Measurements from ENCODE around the gene TMEM117.

DNA sequence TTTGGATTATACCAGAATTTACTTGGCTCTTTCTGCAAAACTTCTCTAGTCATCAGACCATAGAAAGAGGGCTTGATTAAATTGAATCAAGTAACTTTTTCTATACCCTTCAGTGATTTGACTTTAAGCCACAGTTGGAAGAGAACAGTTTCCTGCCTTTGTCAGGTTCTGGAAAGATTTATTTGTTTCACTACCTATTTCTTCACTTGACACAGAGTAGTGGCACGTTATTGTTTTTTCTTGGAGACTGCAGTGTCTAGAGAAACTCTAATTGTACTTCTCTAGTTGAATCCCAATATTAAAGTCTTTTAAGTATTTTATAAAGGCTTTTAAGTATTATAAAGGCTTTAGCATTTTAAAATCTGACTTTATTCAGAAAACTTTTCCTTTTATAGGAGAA is 138.1 kb downstream of the TMEM117 start:
- TF ChIP-seq, protein P1, sequence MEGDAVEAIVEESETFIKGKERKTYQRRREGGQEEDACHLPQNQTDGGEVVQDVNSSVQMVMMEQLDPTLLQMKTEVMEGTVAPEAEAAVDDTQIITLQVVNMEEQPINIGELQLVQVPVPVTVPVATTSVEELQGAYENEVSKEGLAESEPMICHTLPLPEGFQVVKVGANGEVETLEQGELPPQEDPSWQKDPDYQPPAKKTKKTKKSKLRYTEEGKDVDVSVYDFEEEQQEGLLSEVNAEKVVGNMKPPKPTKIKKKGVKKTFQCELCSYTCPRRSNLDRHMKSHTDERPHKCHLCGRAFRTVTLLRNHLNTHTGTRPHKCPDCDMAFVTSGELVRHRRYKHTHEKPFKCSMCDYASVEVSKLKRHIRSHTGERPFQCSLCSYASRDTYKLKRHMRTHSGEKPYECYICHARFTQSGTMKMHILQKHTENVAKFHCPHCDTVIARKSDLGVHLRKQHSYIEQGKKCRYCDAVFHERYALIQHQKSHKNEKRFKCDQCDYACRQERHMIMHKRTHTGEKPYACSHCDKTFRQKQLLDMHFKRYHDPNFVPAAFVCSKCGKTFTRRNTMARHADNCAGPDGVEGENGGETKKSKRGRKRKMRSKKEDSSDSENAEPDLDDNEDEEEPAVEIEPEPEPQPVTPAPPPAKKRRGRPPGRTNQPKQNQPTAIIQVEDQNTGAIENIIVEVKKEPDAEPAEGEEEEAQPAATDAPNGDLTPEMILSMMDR (IDR thresholded peaks at IDR 0.05 in 2 of 3, conservative IDR thresholded peaks at IDR 0.05 in 1 of 3; ENCODE audit: control insufficient read depth in 2 of 3, extremely low read depth in 1 of 3, insufficient read depth in 1 of 3, low read depth in 3 of 3, low read length in 3 of 3), result no peak
- TF ChIP-seq, protein P2, sequence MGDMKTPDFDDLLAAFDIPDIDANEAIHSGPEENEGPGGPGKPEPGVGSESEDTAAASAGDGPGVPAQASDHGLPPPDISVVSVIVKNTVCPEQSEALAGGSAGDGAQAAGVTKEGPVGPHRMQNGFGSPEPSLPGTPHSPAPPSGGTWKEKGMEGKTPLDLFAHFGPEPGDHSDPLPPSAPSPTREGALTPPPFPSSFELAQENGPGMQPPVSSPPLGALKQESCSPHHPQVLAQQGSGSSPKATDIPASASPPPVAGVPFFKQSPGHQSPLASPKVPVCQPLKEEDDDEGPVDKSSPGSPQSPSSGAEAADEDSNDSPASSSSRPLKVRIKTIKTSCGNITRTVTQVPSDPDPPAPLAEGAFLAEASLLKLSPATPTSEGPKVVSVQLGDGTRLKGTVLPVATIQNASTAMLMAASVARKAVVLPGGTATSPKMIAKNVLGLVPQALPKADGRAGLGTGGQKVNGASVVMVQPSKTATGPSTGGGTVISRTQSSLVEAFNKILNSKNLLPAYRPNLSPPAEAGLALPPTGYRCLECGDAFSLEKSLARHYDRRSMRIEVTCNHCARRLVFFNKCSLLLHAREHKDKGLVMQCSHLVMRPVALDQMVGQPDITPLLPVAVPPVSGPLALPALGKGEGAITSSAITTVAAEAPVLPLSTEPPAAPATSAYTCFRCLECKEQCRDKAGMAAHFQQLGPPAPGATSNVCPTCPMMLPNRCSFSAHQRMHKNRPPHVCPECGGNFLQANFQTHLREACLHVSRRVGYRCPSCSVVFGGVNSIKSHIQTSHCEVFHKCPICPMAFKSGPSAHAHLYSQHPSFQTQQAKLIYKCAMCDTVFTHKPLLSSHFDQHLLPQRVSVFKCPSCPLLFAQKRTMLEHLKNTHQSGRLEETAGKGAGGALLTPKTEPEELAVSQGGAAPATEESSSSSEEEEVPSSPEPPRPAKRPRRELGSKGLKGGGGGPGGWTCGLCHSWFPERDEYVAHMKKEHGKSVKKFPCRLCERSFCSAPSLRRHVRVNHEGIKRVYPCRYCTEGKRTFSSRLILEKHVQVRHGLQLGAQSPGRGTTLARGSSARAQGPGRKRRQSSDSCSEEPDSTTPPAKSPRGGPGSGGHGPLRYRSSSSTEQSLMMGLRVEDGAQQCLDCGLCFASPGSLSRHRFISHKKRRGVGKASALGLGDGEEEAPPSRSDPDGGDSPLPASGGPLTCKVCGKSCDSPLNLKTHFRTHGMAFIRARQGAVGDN (IDR thresholded peaks at IDR 0.05), result no peak
- TF ChIP-seq RFX5 (IDR thresholded peaks at IDR 0.05; ENCODE audit: low read depth, low read length) (no peak), ETV6 (conservative IDR thresholded peaks at IDR 0.05 in 1 of 2, IDR thresholded peaks at IDR 0.05 in 1 of 2; ENCODE audit: borderline replicate concordance in 1 of 2, low read depth in 1 of 2) (no peak), EGR1 (IDR thresholded peaks at IDR 0.05; ENCODE audit: borderline replicate concordance in 1 of 2, low read depth in 2 of 2, low read length in 2 of 2) (no peak), POLR2A (IDR thresholded peaks at IDR 0.05; ENCODE audit: low read depth, low read length) (no peak), CBFB (IDR thresholded peaks at IDR 0.05; ENCODE audit: low read depth) (no peak), KDM1A (IDR thresholded peaks at IDR 0.05; ENCODE audit: borderline replicate concordance) (no peak), MEF2A (IDR thresholded peaks at IDR 0.05; ENCODE audit: insufficient read depth, low read depth, low read length) (no peak), SIN3A (IDR thresholded peaks at IDR 0.05; ENCODE audit: low read depth, low read length) (no peak), ESRRA (IDR thresholded peaks at IDR 0.05; ENCODE audit: low read length) (no peak)
- TF ChIP-seq, protein P3, sequence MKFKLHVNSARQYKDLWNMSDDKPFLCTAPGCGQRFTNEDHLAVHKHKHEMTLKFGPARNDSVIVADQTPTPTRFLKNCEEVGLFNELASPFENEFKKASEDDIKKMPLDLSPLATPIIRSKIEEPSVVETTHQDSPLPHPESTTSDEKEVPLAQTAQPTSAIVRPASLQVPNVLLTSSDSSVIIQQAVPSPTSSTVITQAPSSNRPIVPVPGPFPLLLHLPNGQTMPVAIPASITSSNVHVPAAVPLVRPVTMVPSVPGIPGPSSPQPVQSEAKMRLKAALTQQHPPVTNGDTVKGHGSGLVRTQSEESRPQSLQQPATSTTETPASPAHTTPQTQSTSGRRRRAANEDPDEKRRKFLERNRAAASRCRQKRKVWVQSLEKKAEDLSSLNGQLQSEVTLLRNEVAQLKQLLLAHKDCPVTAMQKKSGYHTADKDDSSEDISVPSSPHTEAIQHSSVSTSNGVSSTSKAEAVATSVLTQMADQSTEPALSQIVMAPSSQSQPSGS (IDR thresholded peaks at IDR 0.05; ENCODE audit: low read length), result no peak
- TF ChIP-seq, protein P4, sequence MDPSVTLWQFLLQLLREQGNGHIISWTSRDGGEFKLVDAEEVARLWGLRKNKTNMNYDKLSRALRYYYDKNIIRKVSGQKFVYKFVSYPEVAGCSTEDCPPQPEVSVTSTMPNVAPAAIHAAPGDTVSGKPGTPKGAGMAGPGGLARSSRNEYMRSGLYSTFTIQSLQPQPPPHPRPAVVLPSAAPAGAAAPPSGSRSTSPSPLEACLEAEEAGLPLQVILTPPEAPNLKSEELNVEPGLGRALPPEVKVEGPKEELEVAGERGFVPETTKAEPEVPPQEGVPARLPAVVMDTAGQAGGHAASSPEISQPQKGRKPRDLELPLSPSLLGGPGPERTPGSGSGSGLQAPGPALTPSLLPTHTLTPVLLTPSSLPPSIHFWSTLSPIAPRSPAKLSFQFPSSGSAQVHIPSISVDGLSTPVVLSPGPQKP (IDR thresholded peaks at IDR 0.05; ENCODE audit: low read depth, low read length), result no peak
